Measurements from ENCODE around the gene HLA-DQB2. TPM values are rescaled to one million over a fixed set of nuclear protein-coding genes. Genes with fewer than 3 reads are reported as not detected.
"Not testable (repeated sequence)": the region's sequence is repeated elsewhere in the genome, so short reads cannot be mapped to it uniquely, and the experiment has no call there.

The HLA-DQB2 gene
- total and polyA plus RNA-seq, 2 experiments from 2014 or later, result not detected

DNA sequence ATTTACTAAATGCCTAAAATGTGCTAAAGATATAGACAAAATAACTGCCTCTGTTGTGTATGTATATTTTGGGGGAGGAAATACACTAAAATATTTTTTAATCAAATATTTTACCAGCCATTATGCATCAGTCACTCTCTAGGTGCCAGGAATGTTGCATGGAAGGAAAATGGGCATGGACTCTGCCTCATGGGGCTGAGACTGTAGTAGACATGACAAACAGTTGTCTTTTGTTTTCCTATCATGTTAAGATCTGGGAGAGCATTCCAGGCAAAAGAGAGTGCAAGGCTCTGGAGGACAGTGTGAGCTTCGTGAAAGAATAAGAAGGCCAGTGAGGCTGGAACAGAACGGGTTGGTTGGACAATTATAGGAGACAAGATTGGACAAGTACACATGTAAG lies 27.0 kb upstream of the HLA-DQB2 start:
- DNase-seq (ENCODE audit: low spot score), result no peak
- WGBS (ENCODE audit: low lambda C conversion rate, missing lambda C conversion rate), result 37% methylated on average over 2 of the region's 2 CpGs

DNA sequence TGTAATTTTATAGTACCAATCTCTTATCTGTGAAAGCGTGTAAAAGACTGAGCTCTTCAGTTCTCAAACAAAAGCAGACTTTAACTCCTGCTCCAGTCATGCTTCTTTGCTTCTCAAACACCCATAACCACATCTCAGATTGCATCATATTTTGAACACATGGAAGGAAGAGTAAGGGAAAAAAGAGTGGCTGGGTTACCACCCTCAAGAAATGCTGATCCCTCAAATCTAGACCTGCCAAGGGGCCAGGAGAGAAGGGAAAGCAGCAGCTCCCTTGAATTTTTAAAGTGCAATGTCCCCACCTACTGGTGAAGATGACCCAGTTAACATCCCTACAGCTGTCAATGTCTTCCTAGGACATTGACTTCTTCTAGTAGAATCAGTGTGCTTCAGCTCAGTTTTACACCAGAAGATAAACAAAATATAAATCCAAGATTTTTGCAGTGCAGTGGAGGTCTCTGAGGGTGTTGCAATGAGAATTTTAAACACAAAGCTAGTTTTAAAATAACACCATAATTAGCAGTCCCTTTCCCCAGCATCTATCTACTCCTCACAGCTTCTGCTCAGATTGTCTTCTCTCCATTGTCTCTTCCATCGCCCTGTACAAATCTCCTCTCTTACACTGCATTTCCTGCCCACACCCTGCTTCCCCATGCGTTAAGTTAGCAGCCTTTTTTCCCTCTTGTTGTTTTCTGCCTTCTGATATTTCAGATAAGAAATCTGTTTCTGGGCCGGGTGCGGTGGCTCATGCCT lies 22.6 kb upstream of the HLA-DQB2 start:
- Histone ChIP-seq H3K4me3 (no peak overlapping the region), H3K36me3 (replicated peaks; ENCODE audit: insufficient read depth, low read depth) (no peaks in the 10 kb centered on the region), H3K27me3 (no peaks in the 10 kb centered on the region), H2AFZ (no peak overlapping the region), H3K9me3 (ENCODE audit: low read depth) (no peaks in the 10 kb centered on the region), H3K9me2 (replicated peaks; ENCODE audit: insufficient read depth) (no peaks in the 10 kb centered on the region), H4K20me1 (ENCODE audit: insufficient read depth, poor library complexity, severe bottlenecking) (no peaks in the 10 kb centered on the region), H3K27ac (no peak overlapping the region), H3K4me2 (no peak overlapping the region), H3K4me1 (ENCODE audit: insufficient read depth) (no peaks in the 10 kb centered on the region), H3K79me2 (no peaks in the 10 kb centered on the region)
- DNase-seq (ENCODE audit: low spot score), result peak; percentile 82
- WGBS (ENCODE audit: low lambda C conversion rate, missing lambda C conversion rate), result 52% methylated on average over 5 of the region's 5 CpGs
- TF ChIP-seq, protein P1, sequence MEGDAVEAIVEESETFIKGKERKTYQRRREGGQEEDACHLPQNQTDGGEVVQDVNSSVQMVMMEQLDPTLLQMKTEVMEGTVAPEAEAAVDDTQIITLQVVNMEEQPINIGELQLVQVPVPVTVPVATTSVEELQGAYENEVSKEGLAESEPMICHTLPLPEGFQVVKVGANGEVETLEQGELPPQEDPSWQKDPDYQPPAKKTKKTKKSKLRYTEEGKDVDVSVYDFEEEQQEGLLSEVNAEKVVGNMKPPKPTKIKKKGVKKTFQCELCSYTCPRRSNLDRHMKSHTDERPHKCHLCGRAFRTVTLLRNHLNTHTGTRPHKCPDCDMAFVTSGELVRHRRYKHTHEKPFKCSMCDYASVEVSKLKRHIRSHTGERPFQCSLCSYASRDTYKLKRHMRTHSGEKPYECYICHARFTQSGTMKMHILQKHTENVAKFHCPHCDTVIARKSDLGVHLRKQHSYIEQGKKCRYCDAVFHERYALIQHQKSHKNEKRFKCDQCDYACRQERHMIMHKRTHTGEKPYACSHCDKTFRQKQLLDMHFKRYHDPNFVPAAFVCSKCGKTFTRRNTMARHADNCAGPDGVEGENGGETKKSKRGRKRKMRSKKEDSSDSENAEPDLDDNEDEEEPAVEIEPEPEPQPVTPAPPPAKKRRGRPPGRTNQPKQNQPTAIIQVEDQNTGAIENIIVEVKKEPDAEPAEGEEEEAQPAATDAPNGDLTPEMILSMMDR (IDR thresholded peaks at IDR 0.05; ENCODE audit: poor library complexity), result peak; percentile 72
- TF ChIP-seq EZH2 (IDR thresholded peaks at IDR 0.05; ENCODE audit: borderline replicate concordance), result no peak

More for the DNA sequence above, 27.0 kb upstream of the HLA-DQB2 start:
- Histone ChIP-seq H2AFZ (no peak overlapping the region), H3K4me1 (ENCODE audit: insufficient read depth) (no peaks in the 10 kb centered on the region), H3K27ac (no peak overlapping the region), H3K79me2 (no peaks in the 10 kb centered on the region), H4K20me1 (ENCODE audit: insufficient read depth, poor library complexity, severe bottlenecking) (no peaks in the 10 kb centered on the region), H3K9me3 (ENCODE audit: low read depth) (no peaks in the 10 kb centered on the region), H3K4me2 (no peak overlapping the region), H3K4me3 (no peak overlapping the region), H3K36me3 (replicated peaks; ENCODE audit: insufficient read depth, low read depth) (no peaks in the 10 kb centered on the region), H3K27me3 (peaks cover 27% of the 10 kb centered on the region), H3K9me2 (replicated peaks; ENCODE audit: insufficient read depth) (no peaks in the 10 kb centered on the region)
- TF ChIP-seq EZH2 (IDR thresholded peaks at IDR 0.05; ENCODE audit: borderline replicate concordance) (no peak), EZH2phosphoT487 (IDR thresholded peaks at IDR 0.05; ENCODE audit: low read depth, severe bottlenecking, unreplicated experiment) (no peak)
- TF ChIP-seq, protein P1 (IDR thresholded peaks at IDR 0.05; ENCODE audit: poor library complexity), result no peak

DNA sequence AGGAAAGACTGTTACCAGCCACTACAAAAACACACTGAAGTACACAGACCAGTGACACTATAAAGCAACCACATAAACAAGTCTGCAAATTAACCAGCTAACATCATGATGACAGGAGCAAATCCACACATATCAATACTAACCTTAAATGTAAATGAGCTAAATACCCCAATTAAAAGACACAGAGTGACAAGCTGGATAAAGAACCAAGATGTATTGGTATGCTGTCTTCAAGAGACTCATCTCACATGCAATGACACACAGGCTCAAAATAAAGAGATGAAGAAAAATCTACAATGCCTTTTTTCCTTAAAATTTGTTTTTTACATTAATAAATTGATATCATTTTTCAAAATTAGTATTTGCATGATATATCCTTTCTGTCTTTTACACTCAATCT lies 19.6 kb upstream of the HLA-DQB2 start:
- H2AFZ ChIP-seq; H3K9me2 ChIP-seq (replicated peaks; ENCODE audit: insufficient read depth); H3K4me1 ChIP-seq (ENCODE audit: insufficient read depth); H3K27me3 ChIP-seq; H3K4me2 ChIP-seq; H3K79me2 ChIP-seq; H3K27ac ChIP-seq; H3K36me3 ChIP-seq (replicated peaks; ENCODE audit: insufficient read depth, low read depth); DNase-seq (ENCODE audit: low spot score); H3K4me3 ChIP-seq; H4K20me1 ChIP-seq (ENCODE audit: insufficient read depth, poor library complexity, severe bottlenecking); H3K9me3 ChIP-seq (ENCODE audit: low read depth): not testable (repeated sequence)

DNA sequence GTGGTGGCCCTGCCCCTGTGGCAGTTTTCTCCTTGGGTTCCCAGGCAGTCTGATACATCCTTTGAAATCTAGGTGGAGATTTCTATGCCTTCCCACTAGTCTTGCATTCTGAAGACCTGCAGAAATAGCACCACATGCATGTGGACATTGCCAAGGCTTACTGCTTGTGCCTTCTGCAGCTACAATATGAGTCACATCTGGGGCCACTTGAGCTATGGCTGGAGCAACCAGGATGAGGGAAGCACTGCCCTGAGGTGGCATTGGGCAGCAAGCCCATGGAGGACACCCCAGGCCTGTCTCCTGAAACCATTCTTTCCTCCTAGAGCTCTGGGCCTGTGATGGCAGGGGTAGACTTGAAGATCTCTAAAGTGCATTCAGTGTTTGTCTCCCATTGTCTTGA lies 15.7 kb upstream of the HLA-DQB2 start:
- Histone ChIP-seq H3K9me3 (ENCODE audit: low read depth) (no peaks in the 10 kb centered on the region), H4K20me1 (ENCODE audit: insufficient read depth, poor library complexity, severe bottlenecking) (no peaks in the 10 kb centered on the region), H3K4me3 (no peak overlapping the region), H3K9me2 (replicated peaks; ENCODE audit: insufficient read depth) (no peaks in the 10 kb centered on the region), H3K4me2 (no peak overlapping the region), H2AFZ (no peak overlapping the region), H3K27me3 (no peaks in the 10 kb centered on the region), H3K4me1 (ENCODE audit: insufficient read depth) (no peaks in the 10 kb centered on the region), H3K79me2 (no peaks in the 10 kb centered on the region), H3K36me3 (replicated peaks; ENCODE audit: insufficient read depth, low read depth) (no peaks in the 10 kb centered on the region), H3K27ac (no peak overlapping the region)
- TF ChIP-seq EZH2phosphoT487 (IDR thresholded peaks at IDR 0.05; ENCODE audit: low read depth, severe bottlenecking, unreplicated experiment) (no peak), EZH2 (IDR thresholded peaks at IDR 0.05; ENCODE audit: borderline replicate concordance) (no peak)
- TF ChIP-seq, protein P1 (IDR thresholded peaks at IDR 0.05; ENCODE audit: poor library complexity), result no peak
- no peak for DNase-seq (ENCODE audit: low spot score)
